C1 segment of cervical spinal cord (tissue), 14 donors: ENCODE results near the gene P3H2.

Source experiments
- DNase-seq, 14 donors: peaks; one replicate each; lab custom pipeline; 2025; lab: John Stamatoyannopoulos, UW

P3H2 gene

GRCh38 chr3:190018460-190018859 lies 102.2 kb downstream of the P3H2 start:
- no peak for DNase-seq

DNA sequence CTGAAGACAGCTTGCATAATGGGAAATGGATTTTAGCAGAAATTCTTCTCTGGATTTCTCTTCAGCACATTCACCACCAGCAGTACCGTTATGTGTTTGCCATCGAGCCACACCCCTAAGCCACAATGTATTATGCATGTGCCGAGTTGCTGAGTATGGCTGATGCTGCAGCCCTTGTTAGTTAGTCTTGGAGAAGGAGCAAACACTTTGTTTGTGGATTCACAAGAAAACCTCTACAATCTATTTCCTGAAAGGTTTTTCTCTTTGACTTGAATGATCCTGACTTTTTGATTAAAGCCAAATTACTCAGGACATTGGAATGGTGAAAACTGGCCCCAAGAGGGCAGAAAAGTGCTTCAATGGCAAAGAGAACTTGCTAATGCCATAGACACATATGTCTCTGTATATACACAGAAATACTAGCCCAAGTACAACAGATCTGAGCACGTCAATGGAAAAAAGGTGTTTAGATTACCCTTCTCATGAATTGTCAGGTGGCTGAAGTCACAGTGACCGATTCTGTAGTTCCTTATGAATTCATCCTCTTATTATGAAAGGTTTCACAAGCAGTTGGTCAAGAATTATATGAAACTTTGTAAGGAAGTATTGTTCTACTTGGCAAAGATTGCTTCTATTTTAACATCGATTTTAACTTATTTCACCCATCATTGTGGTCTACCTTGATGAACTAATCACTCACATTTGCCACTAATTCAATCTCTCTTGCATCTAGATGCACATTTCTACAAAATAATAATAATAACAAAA lies 103.0 kb downstream of the P3H2 start:
- peak in 5 of 14 donors; percentile 1 to 13 (median 7) for DNase-seq

DNA sequence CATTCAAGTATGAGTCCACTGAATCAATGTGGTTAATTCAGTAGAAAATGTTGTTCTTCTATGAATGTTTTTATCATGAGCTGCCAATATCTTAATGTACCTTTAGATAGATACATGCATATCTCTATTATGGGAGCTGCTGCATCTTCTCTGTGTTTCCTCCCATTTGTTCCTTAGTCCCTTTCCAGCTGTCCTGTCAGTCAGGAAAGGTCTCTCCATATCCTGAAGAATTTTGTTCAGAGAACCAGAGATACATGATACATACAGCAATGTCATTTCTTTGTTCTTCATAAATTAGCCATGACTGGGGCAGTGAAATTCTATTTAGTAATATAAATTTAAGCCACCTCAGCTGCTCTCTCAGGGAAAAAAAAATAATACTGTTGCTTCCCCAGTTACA lies 103.7 kb downstream of the P3H2 start:
- DNase-seq, result no peak

GRCh38 chr3:190014940-190015339 lies 105.8 kb downstream of the P3H2 start:
- DNase-seq, result no peak

DNA sequence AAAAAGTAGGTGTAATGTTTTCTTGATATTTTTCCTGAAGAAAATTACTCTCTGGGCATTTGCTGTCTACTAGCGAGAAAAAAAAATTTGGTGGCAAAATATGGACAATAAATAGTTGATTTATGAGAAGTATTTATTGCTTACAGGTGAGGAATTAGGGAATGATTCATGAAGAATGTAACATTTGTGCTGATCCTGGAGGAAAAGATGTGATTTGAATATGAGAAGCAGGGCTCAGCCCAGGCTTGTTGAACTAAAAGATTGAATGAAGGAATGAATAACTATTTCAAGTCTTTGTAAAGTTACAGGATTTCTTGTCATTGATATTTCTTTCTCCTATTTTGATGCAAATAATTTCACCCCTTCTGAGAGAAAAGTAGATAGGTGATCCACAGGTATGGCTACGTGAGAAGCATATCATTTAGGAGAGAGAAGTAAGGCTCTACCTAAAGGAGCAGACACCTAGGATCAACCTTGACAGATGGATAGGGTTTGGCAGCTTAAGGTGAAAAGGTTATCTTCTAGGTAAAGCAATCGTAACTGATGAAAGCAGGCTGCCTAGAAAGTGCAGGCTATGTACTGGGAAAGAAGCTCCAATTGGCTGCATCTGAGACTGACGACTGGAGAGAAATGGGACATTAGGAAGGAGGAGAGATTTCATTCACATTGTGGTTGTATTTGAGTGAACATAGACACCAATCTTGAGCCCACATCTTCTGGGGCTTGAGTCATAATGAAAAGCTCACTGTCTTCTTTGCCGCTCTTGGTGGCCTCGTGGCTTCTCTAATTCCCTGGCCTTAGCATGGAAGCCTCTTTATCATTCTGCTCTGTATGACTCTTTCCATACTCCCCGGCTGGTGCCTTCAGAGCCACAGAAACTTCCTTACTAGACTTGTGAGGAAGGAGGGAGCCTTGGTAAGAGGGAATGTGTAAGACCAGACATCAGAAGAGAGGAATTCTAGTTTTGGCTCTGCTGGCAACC lies 106.5 kb downstream of the P3H2 start:
- DNase-seq, result no peak

DNA sequence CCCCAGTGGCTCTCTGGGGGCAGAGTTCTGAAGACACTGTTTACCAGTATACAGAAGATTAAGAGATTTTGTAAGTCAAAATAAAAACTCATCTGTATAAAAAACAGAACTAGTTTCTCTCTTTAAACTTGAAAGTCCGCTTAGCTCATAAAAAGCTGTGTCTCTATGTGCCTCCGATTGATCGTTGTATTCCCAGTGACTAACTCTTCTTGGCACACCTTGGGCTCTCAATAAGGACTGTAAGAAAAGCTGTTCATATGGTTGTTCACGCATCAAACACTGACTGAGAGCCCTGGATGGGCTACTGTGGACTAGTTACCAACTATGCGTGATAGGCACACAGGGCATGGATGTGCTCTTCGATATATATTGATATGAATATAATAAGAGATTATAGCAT lies 107.9 kb downstream of the P3H2 start:
- no peak for DNase-seq

- no peak for DNase-seq
Measured at GRCh38 chr3:190012314-190012782, 108.3 kb downstream of the P3H2 start.

- DNase-seq, result no peak
Measured at GRCh38 chr3:190010486-190010885, 110.2 kb downstream of the P3H2 start.

- DNase-seq, result no peak
Measured at GRCh38 chr3:190009614-190010013, 111.1 kb downstream of the P3H2 start.

DNA sequence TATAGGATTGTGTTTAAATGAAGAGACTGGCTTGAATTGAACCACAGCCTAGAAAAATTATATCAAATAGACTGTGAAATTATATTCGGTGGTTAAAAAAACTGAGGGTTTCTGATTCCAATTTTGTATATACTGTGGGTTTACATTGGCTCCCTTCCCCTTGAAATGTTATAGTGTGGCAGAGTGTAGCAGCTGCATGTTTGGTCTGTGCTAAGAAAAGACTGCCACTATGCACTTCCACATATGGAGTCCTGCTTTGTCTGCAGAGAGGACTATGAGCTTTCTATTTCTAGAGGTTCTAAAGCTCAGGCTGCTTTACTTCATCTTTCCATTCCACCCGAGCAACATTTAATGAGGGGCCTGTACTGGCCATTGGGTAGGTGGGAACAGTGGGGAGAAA lies 112.3 kb downstream of the P3H2 start:
- no peak for DNase-seq

DNA sequence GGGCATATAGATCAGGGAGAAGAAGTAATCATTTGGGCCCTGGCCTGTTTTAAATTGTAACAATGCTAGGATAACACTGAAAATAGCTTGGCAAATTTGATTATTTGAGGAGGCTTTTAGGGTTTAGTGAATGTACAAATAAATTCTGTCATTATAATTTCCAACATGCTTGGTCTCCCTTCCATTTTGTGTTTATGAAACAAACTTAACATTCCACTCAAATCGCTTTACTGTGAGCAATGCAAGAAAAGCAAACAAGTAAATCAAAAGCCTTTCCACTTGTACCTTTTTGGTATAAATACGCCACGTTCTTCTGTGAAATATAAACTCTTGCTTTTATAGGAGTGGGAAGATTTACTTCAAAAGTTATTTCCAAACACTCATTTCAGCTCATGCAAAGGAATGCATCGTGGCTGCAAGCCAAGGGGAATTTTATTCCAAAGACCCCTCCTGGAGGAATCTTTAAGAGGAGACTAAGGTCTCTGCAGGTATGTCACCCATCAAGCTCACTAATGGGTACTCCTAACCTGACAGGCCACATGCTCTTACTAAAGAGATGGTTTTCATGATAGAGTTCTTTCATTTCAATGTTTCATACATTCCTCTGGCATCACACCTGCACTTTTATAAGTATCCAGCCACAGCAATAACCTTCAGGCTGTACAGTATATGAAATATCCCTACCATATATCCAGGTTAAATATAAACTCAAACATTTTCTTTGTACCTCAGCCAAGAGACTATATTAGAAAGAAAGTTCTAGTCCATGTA lies 115.2 kb downstream of the P3H2 start:
- DNase-seq, result no peak

DNA sequence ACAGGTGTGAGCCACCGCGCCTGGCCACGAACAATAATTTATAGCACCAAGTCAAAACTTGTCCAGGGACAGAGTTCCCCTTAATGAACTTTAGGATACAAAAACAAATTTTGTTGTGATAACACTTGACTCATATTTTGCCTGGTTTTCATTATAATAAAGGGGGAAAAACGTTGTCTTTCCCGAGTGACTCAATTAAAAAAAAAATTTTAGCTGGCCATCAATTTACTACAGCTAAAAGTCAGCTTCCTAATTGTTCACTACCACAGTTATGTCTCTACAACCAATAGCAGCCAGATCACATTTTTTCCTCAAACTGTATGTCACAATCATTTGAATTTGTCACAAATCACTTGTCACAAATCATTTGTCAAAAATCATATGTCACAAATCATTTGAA lies 116.0 kb downstream of the P3H2 start:
- no peak for DNase-seq

DNA sequence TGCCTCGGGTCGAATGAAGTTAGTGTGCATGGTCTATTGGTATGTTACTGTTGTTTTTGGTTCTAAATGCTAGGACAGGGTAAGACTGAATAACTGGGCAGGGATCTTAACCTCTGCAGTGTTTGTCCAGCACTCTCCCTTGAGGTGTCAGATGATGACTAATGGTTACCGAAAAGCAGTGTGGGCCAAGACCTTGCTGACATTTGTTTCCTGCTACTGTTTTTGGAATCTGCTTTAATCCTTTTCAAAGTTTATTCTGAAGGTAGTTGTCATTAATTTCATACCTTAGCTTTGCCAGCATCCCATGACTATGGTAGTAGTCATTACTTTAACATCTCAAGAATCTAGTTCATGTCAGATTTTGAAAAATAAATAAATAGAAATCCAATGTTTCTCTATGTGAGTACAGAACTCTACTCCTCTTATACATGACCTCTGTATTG lies 117.0 kb downstream of the P3H2 start:
- no peak for DNase-seq

- DNase-seq, result no peak
Measured at GRCh38 chr3:190003068-190003467, 117.6 kb downstream of the P3H2 start.

DNA sequence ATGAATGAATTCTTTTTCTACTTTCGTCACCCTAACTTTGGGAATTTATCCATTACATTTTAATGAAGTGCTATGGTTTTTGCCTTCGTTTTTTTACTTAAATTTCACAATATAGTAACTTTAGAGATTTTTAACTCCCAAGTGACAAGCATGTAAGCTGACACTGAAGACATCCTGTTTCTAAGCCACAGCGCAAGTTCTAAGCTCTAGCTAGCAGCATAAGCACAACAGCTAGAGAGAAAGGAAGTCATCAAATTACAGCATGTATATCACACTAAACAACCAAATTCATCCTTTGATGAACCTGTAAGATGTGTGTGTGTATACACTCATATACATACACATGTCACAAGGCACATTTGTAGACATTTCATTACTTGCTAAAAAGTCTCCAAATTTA lies 119.3 kb downstream of the P3H2 start:
- no peak for DNase-seq

DNA sequence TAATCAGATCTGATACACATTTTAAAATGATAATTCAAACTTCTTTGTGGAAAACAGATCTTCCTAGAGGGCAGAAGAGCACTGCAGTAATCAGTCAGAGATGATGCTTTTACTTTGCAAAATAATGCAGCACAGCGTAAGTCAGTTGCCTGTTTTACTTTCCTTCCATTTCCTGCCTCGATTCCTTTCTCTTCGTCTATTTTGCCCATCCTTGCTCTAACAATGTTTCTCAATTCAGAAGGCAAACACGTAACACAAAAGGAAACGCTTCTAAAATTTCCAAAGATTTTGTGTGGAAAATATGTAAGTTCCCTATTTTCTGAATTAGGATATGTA lies 119.9 kb downstream of the P3H2 start:
- DNase-seq, result no peak

GRCh38 chr3:190000187-190000860 lies 120.4 kb downstream of the P3H2 start:
- DNase-seq, result no peak

DNA sequence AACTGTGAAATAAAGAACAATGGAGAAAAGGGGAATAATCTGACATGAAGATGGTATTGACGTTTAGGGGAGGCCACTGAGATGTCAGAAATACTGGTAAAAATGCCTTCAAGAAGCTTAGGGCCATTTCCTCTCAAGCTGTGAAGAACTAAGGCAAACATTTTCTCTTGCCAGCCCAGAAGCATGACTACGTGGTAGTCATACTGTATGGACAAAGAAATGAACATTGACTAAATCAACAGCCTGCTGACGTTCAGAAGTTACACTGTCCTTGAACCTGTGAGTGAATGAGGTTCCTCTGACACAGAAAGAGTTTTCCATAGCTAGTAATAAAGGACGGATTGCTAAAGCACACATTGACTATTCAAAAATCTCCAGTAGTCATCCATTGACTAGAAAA lies 121.0 kb downstream of the P3H2 start:
- DNase-seq, result no peak

- DNase-seq, result no peak
Measured at GRCh38 chr3:189995129-189995528, 125.6 kb downstream of the P3H2 start.

GRCh38 chr3:189990826-189991225 lies 129.9 kb downstream of the P3H2 start:
- no peak for DNase-seq

- no peak for DNase-seq
Measured at GRCh38 chr3:189988854-189989253, 131.8 kb downstream of the P3H2 start.
